ENCODE data around the gene RHOC. TPM values are rescaled to one million over a fixed set of nuclear protein-coding genes. Genes with fewer than 3 reads are reported as not detected.

RHOC gene
- total RNA-seq, 1 experiment from 2014 or later, result 405 TPM

- BruUV-seq (replicated peaks), result no TSS peak
- Histone ChIP-seq H3K9ac (ENCODE audit: low read length) (peak overlapping the region; percentile 97), H3K79me2 (ENCODE audit: low read length) (peaks cover 49% of the 10 kb centered on the region), H3K27me3 (ENCODE audit: low read length) (no peaks in the 10 kb centered on the region), H3K9me2 (replicated peaks; ENCODE audit: low read length) (no peaks in the 10 kb centered on the region), H3K4me2 (ENCODE audit: low read length) (peak overlapping the region; percentile 98), H3K4me3 (ENCODE audit: low read length) (peak overlapping the region; percentile 97), H3K4me1 (ENCODE audit: insufficient read depth, low read length) (peaks cover 67% of the 10 kb centered on the region), H2AFZ (ENCODE audit: low read length) (no peak overlapping the region), H3K36me3 (ENCODE audit: low read depth, low read length) (peaks cover 16% of the 10 kb centered on the region; the same call in 1 of the 2 replicates), H3K27ac (ENCODE audit: low read length) (peak overlapping the region; percentile 97), H3K9me3 (ENCODE audit: low read length) (no peaks in the 10 kb centered on the region), H3F3A (ENCODE audit: low read length, unreplicated experiment) (peaks cover 3% of the 10 kb centered on the region), H4K20me1 (ENCODE audit: low read length) (no peaks in the 10 kb centered on the region)
- ATAC-seq (no peak), DNase-seq (no peak)
- intact Hi-C loops (cut with micrococcal nuclease), result no loop called here
- no peak for TF ChIP-seq EZH2 (IDR thresholded peaks at IDR 0.05; ENCODE audit: low read length, unreplicated experiment)
- TF ChIP-seq EZH2phosphoT487 (IDR thresholded peaks at IDR 0.05; ENCODE audit: borderline replicate concordance, low read length), result no peak
- TF ChIP-seq, protein P1, sequence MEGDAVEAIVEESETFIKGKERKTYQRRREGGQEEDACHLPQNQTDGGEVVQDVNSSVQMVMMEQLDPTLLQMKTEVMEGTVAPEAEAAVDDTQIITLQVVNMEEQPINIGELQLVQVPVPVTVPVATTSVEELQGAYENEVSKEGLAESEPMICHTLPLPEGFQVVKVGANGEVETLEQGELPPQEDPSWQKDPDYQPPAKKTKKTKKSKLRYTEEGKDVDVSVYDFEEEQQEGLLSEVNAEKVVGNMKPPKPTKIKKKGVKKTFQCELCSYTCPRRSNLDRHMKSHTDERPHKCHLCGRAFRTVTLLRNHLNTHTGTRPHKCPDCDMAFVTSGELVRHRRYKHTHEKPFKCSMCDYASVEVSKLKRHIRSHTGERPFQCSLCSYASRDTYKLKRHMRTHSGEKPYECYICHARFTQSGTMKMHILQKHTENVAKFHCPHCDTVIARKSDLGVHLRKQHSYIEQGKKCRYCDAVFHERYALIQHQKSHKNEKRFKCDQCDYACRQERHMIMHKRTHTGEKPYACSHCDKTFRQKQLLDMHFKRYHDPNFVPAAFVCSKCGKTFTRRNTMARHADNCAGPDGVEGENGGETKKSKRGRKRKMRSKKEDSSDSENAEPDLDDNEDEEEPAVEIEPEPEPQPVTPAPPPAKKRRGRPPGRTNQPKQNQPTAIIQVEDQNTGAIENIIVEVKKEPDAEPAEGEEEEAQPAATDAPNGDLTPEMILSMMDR (conservative IDR thresholded peaks at IDR 0.05; ENCODE audit: low read depth, low read length), result no peak
- ChIA-PET CTCF (interaction anchor here (0.5 to 1.3 kb wide), 5 partner anchors 22 to 203 kb away, joined by 3 to 5 read pairs (median 4); no protein-coding TSS in a partner anchor), POLR2A (ENCODE audit: unreplicated experiment) (interaction anchor here (0.6 to 1.4 kb wide), 2 partner anchors 31 to 141 kb away, joined by 4 read pairs; partner anchors contain the start of gene MOV10)
Observed at GRCh38 chr1:112704391-112704933, 2.5 kb downstream of the RHOC start.

- DNase-seq (no peak), ATAC-seq (no peak)
- Histone ChIP-seq H3K4me2 (ENCODE audit: low read length) (peak overlapping the region; percentile 98), H3K9me2 (replicated peaks; ENCODE audit: low read length) (no peaks in the 10 kb centered on the region), H3K27ac (ENCODE audit: low read length) (peak overlapping the region; percentile 97), H3K4me1 (ENCODE audit: insufficient read depth, low read length) (peaks cover 74% of the 10 kb centered on the region), H3K4me3 (ENCODE audit: low read length) (peak overlapping the region; percentile 97; the same call in 1 of the 2 replicates), H4K20me1 (ENCODE audit: low read length) (no peaks in the 10 kb centered on the region), H3K9ac (ENCODE audit: low read length) (peak overlapping the region; percentile 97; the same call in 1 of the 2 replicates), H3K79me2 (ENCODE audit: low read length) (peaks cover 49% of the 10 kb centered on the region), H3K27me3 (ENCODE audit: low read length) (no peaks in the 10 kb centered on the region), H3K9me3 (ENCODE audit: low read length) (no peaks in the 10 kb centered on the region), H3F3A (ENCODE audit: low read length, unreplicated experiment) (peaks cover 3% of the 10 kb centered on the region), H2AFZ (ENCODE audit: low read length) (no peak overlapping the region), H3K36me3 (ENCODE audit: low read depth, low read length) (peaks cover 16% of the 10 kb centered on the region; the same call in 1 of the 2 replicates)
- CTCF ChIA-PET, result interaction anchor here (0.7 kb wide), 1 partner anchor 27 kb away, joined by 4 read pairs; no protein-coding TSS in a partner anchor
- intact Hi-C loops (cut with micrococcal nuclease), result no loop called here
- POLR2A ChIA-PET (ENCODE audit: unreplicated experiment), result no interaction called here
- TF ChIP-seq EZH2phosphoT487 (IDR thresholded peaks at IDR 0.05; ENCODE audit: borderline replicate concordance, low read length), result no peak
- TF ChIP-seq EZH2 (IDR thresholded peaks at IDR 0.05; ENCODE audit: low read length, unreplicated experiment), result no peak
- TF ChIP-seq, protein P1 (conservative IDR thresholded peaks at IDR 0.05; ENCODE audit: low read depth, low read length), result no peak
- BruUV-seq (replicated peaks), result no TSS peak
Observed at GRCh38 chr1:112703706-112704105, 3.2 kb downstream of the RHOC start.
